Mesenchymal stem cell (in vitro differentiated cells and primary cell): Measurements from ENCODE around the gene MSMP.
A peak's percentile ranks its signal among the peaks of the same experiment; 100 is the strongest.

Experiments
- DNase-seq: peaks from one replicate; pipeline ENCODE4 v3.0.0-alpha.2; 2013
- H2AFZ ChIP-seq: one replicate; pipeline ENCODE4 v1.6.1; 2013; ENCODE audit warnings: low read depth, mild to moderate bottlenecking, control low read depth, inconsistent platforms, low read length, moderate library complexity
- H2AK5ac ChIP-seq: 2 replicates; pipeline ENCODE4 v1.6.1; 2013; ENCODE audit warnings: low read length, moderate library complexity, mild to moderate bottlenecking, inconsistent platforms; ENCODE audit not compliant: severe bottlenecking
- H2BK120ac ChIP-seq: one replicate; pipeline ENCODE4 v1.6.1; 2013; ENCODE audit warnings: low read depth, mild to moderate bottlenecking, inconsistent platforms, low read length, moderate library complexity
- H2BK12ac ChIP-seq, 2 experiments: one replicate each; pipeline ENCODE4 v1.6.1; 2013; ENCODE audit warnings: inconsistent platforms in 2 of 2, low read length in 2 of 2, mild to moderate bottlenecking in 2 of 2, moderate library complexity in 2 of 2, control low read depth in 1 of 2
- H2BK15ac ChIP-seq: one replicate; pipeline ENCODE4 v1.6.1; 2013; ENCODE audit warnings: mild to moderate bottlenecking, low read depth, inconsistent platforms; ENCODE audit not compliant: poor library complexity, severe bottlenecking
- H2BK5ac ChIP-seq: 2 replicates; pipeline ENCODE4 v1.6.1; 2013; ENCODE audit warnings: low read depth, mild to moderate bottlenecking, low read length, control low read depth, inconsistent platforms; ENCODE audit not compliant: poor library complexity, severe bottlenecking
- H3K14ac ChIP-seq, 2 experiments: one replicate each; pipeline ENCODE4 v1.6.1; 2013; ENCODE audit warnings: inconsistent platforms in 2 of 2, low read length in 2 of 2, control low read depth in 1 of 2, mild to moderate bottlenecking in 1 of 2, moderate library complexity in 1 of 2
- H3K18ac ChIP-seq, 2 experiments: one replicate each; pipeline ENCODE4 v1.6.1; 2013; ENCODE audit warnings: inconsistent platforms in 2 of 2, low read length in 2 of 2, control low read depth in 1 of 2, low read depth in 1 of 2, mild to moderate bottlenecking in 1 of 2
- H3K23ac ChIP-seq, 2 experiments: one replicate each; pipeline ENCODE4 v1.6.1; 2013; ENCODE audit warnings: inconsistent platforms in 2 of 2, low read length in 2 of 2, mild to moderate bottlenecking in 2 of 2, moderate library complexity in 2 of 2, control low read depth in 1 of 2
- H3K27ac ChIP-seq: 2 replicates; pipeline ENCODE4 v1.5.1; 2013; ENCODE audit warnings: mild to moderate bottlenecking, moderate library complexity, low read length, control low read depth, inconsistent platforms; ENCODE audit not compliant: poor library complexity, severe bottlenecking
- H3K27me3 ChIP-seq, 2 experiments: 2 replicates each; pipeline versions ENCODE4 v1.6.1 to v1.7.0; 2013; ENCODE audit warnings: low read length in 2 of 2, mild to moderate bottlenecking in 2 of 2, moderate library complexity in 2 of 2, control low read depth in 1 of 2, inconsistent platforms in 1 of 2; ENCODE audit not compliant: control insufficient read depth in 1 of 2, insufficient read depth in 1 of 2
- H3K36me3 ChIP-seq, 2 experiments: 2 replicates each; pipeline versions ENCODE4 v1.6.1 to v1.7.0; 2013; ENCODE audit warnings: low read length in 2 of 2, control low read depth in 1 of 2, inconsistent platforms in 1 of 2, low read depth in 1 of 2, mild to moderate bottlenecking in 1 of 2; ENCODE audit not compliant: insufficient read depth in 2 of 2, control insufficient read depth in 1 of 2
- H3K4ac ChIP-seq, 2 experiments: one replicate each; pipeline ENCODE4 v1.6.1; 2013; ENCODE audit warnings: inconsistent platforms in 2 of 2, low read length in 2 of 2, mild to moderate bottlenecking in 2 of 2, moderate library complexity in 2 of 2, control low read depth in 1 of 2, low read depth in 1 of 2
- H3K4me1 ChIP-seq: 2 replicates; pipeline ENCODE4 v1.6.1; 2013; ENCODE audit warnings: low read depth, low read length, control low read depth; ENCODE audit not compliant: control insufficient read depth, insufficient read depth
- H3K4me2 ChIP-seq: 2 replicates; pipeline ENCODE4 v1.6.1; 2013; ENCODE audit warnings: low read length, mild to moderate bottlenecking, inconsistent platforms; ENCODE audit not compliant: poor library complexity, severe bottlenecking
- H3K4me3 ChIP-seq, 2 experiments: 2 replicates each; pipeline versions ENCODE4 v1.5.1 to v1.7.0; 2013; ENCODE audit warnings: low read length in 2 of 2, mild to moderate bottlenecking in 2 of 2, control low read depth in 1 of 2, low read depth in 1 of 2; ENCODE audit not compliant: insufficient read depth in 1 of 2
- H3K79me1 ChIP-seq: replicated peaks from 2 replicates; pipeline ENCODE4 v1.6.1; 2013; ENCODE audit warnings: mild to moderate bottlenecking, control low read depth, low read length, inconsistent platforms; ENCODE audit not compliant: poor library complexity, severe bottlenecking
- H3K9ac ChIP-seq: 2 replicates; pipeline ENCODE4 v1.7.0; 2013; ENCODE audit warnings: mild to moderate bottlenecking, low read length, moderate library complexity
- H3K9me3 ChIP-seq: 2 replicates; pipeline ENCODE4 v1.7.0; 2013; ENCODE audit warnings: mild to moderate bottlenecking, low read length; ENCODE audit not compliant: control insufficient read depth
- H4K8ac ChIP-seq: one replicate; pipeline ENCODE4 v1.6.1; 2013; ENCODE audit warnings: inconsistent platforms, mild to moderate bottlenecking, low read length, moderate library complexity
- H4K91ac ChIP-seq: one replicate; pipeline ENCODE4 v1.6.1; 2013; ENCODE audit warnings: mild to moderate bottlenecking, low read length, inconsistent platforms
- WGBS: methylation state at CpG from one replicate; pipeline ENCODE4 v1.1.7; 2013; ENCODE audit warnings: mixed read lengths; 5-methylcytosine and 5-hydroxymethylcytosine counted together

MSMP gene

DNA sequence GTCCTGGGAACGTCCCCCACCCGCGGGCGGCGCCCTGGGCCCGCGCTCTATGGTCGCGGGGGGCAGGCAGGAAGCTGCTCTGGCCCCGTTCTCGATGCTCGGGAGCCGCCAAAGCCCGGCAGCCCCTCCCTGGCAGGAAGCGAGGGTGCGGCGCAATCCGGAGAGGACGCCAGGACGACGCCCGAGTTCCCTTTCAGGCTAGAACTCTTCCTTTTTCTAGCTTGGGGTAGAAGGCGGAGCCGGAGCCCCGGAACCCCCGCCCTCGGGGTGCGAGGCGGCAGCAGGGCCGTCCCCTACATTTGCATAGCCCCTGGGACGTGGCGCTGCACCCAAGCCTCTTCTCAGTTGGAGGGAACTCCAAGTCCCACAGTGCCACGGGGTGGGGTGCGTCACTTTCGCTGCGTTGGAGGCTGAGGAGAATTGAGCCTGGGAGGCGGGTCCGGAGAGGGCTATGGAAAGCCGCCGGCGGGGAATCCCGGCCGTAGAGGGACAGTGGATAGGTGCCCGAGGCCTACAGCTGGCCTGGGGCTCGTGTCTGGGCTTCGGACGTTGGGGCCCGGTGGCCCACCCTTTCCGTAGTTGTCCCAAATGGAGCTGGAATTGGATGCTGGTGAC is 21.8 kb downstream of the MSMP start, which contains the start of the genes CREB3 and TLN1:
Gene CREB3, plus strand, starts transcription at position 482 of the 615 bp plus-strand sequence. Its CDS starts 107 bp downstream, at position 589.
Gene TLN1, minus strand, starts transcription at position 11 of the 615 bp plus-strand sequence. CDS start 6,501 bp downstream, outside the sequence.
- Histone ChIP-seq H3K4me3 (peak within 1 kb of the TSS; percentile 78 to 91), H3K23ac (peak within 1 kb of the TSS; percentile 27 to 46), H2BK12ac (peak within 1 kb of the TSS; percentile 65 to 73), H3K27ac (peak within 1 kb of the TSS; percentile 91), H3K36me3 (peaks cover 18 to 42% of the 10 kb centered on the region in 2 experiments), H3K4me1 (peaks cover 17% of the 10 kb centered on the region), H3K27me3 (no peaks in the 10 kb centered on the region), H3K79me1 (peaks cover 5% of the 10 kb centered on the region), H2AK5ac (peak within 1 kb of the TSS; percentile 79), H3K18ac (peak within 1 kb of the TSS; percentile 76 to 98), H2BK5ac (peak within 1 kb of the TSS; percentile 33), H3K9ac (peak within 1 kb of the TSS; percentile 97), H4K91ac (peak within 1 kb of the TSS; percentile 99), H4K8ac (peak within 1 kb of the TSS; percentile 94), H2BK120ac (peak within 1 kb of the TSS; percentile 94), H2AFZ (peak within 1 kb of the TSS; percentile 43), H2BK15ac (peak within 1 kb of the TSS; percentile 64), H3K4me2 (peak within 1 kb of the TSS; percentile 77), H3K9me3 (no peaks in the 10 kb centered on the region), H3K14ac (peak within 1 kb of the TSS; percentile 45 to 90), H3K4ac (peak within 1 kb of the TSS; percentile 76 to 89)
- peak; percentile 100 for DNase-seq
- WGBS = under 1% methylated on average over 48 of the region's 49 CpGs

DNA sequence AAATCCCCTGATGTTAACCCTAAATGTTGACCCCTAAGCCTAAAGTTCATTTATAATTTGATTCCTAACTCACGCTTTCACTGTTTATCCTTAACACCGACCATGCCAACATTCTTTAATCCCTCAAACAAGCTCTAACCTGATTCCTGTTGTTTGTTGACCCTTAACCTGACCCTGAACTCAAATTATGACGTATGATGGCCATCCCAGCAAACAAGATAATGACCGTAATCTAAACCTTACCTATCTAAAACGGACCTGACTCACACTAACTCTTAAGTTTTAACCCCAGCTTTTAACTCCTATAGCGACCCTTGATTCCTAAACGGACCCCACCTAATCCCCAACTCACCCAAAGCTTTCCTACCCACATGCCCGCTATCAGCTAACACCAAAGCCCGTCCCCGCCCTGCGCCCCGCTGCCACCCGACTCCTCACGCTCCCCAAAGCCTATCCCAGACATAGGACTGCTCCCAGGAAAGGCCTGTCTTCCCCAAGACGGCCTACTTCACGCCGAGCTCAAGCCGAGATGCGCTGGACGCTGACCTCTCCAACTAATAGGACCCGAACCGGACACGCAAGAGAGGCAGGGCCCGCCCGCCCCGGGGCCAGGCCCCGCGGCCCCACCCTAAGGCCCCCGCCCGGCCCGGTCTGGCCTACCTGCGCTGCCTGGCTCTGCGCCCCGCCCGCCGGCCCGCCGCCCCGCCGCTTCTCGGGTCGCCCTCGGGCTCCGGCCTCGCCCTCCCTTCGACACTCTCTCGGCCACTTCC is 22.5 kb downstream of the MSMP start:
- Histone ChIP-seq H2BK120ac (peak overlapping the region; percentile 94), H4K91ac (peak overlapping the region; percentile 99), H2BK5ac (peak overlapping the region; percentile 33), H3K4me3 (peak overlapping the region; percentile 78 to 91), H3K4ac (peak overlapping the region; percentile 76 to 89), H3K14ac (peak overlapping the region; percentile 37 to 90), H2AK5ac (peak overlapping the region; percentile 79), H3K18ac (peak overlapping the region; percentile 76 to 98), H3K36me3 (peaks cover 11 to 35% of the 10 kb centered on the region in 2 experiments), H3K4me2 (peak overlapping the region; percentile 46), H3K9me3 (no peaks in the 10 kb centered on the region), H3K23ac (peak overlapping the region; percentile 16 to 27), H3K4me1 (peaks cover 20% of the 10 kb centered on the region), H2BK12ac (peak overlapping the region in 1 of 2 experiments; percentile 65), H3K27ac (peak overlapping the region; percentile 91), H4K8ac (peak overlapping the region; percentile 94), H3K9ac (peak overlapping the region; percentile 97), H2AFZ (no peak overlapping the region), H2BK15ac (peak overlapping the region; percentile 64), H3K27me3 (no peaks in the 10 kb centered on the region), H3K79me1 (peaks cover 5% of the 10 kb centered on the region)
- DNase-seq = no peak
- WGBS = 1% methylated on average over 45 of the region's 47 CpGs

DNA sequence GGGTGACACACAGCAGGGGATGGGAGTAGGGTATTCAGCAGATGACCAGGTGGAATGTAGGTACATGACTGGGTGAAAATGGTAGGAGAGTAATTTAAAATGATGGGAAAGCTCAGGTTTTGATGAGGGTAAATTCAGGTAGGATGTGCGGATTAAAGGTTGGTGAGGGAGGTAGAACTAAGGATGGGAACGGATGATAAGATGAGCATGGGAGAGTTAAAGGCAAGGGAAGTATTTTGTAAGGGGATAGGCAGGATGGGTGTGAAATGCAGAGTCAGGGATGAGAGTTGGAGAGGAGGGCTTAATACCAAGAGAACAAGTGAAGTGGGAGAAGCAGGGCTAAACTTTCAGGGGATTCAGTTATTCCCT is 23.6 kb downstream of the MSMP start:
- H2BK120ac ChIP-seq = no peak overlapping the region
- no peaks in the 10 kb centered on the region for H3K27me3 ChIP-seq
- H3K36me3 ChIP-seq = peaks cover 4 to 29% of the 10 kb centered on the region in 2 experiments
- H3K79me1 ChIP-seq = peaks cover 4% of the 10 kb centered on the region
- H2AFZ ChIP-seq = no peak overlapping the region
- H3K23ac ChIP-seq = no peak overlapping the region
- peak overlapping the region; percentile 72 for H4K8ac ChIP-seq
- no peak for DNase-seq
- peak overlapping the region in 1 of 2 experiments; percentile 15 for H2BK12ac ChIP-seq
- H3K14ac ChIP-seq = no peak overlapping the region
- H3K9me3 ChIP-seq = no peaks in the 10 kb centered on the region
- peak overlapping the region; percentile 46 for H3K4me2 ChIP-seq
- peak overlapping the region; percentile 41 for H4K91ac ChIP-seq
- peak overlapping the region; percentile 17 to 41 for H3K4ac ChIP-seq
- no peak overlapping the region for H2BK15ac ChIP-seq
- H3K9ac ChIP-seq = peak overlapping the region; percentile 97
- peak overlapping the region in 1 of 2 experiments; percentile 70 for H3K18ac ChIP-seq
- H2AK5ac ChIP-seq = peak overlapping the region; percentile 95
- H2BK5ac ChIP-seq = no peak overlapping the region
- peak overlapping the region; percentile 2 to 91 for H3K4me3 ChIP-seq
- WGBS = 78% methylated on average over 2 of the region's 2 CpGs
- peak overlapping the region; percentile 91 for H3K27ac ChIP-seq
- H3K4me1 ChIP-seq = peaks cover 22% of the 10 kb centered on the region
